H1 (cell line): ENCODE measurements around the gene PRKCH. TPM values are rescaled to one million over a fixed set of nuclear protein-coding genes. Genes with fewer than 3 reads are reported as not detected.

Source experiments
- CTCF ChIA-PET: fragments of 300-600 bp; sonication (Branson Sonifier 250); formaldehyde crosslinking; loops from one replicate; lab custom pipeline; 2021; ENCODE audit not compliant: partially characterized antibody; lab: Charles Lee
- POLR2A ChIA-PET: fragments of 300-600 bp; sonication (Branson Sonifier 250); formaldehyde crosslinking; loops from one replicate; lab custom pipeline; 2021; ENCODE audit warnings: inconsistent platforms; ENCODE audit not compliant: partially characterized antibody; lab: Charles Lee
- DNase-seq, 2 experiments: peaks; one replicate each; pipeline versions ENCODE4 v3.0.0 to v3.0.0-alpha.2; 2010 to 2022; ENCODE audit warnings: low spot score in 2 of 2, low read depth in 1 of 2, mixed read lengths in 1 of 2
- FAIRE-seq: peaks from 2 replicates; lab custom pipeline; 2011; peaks lifted over from hg19 to GRCh38; lab: Jason Lieb, UNC
- H2AFZ ChIP-seq: 2 replicates; pipeline ENCODE4 v1.8.1; 2012; ENCODE audit warnings: low read length, inconsistent platforms
- H2AK5ac ChIP-seq: 2 replicates; pipeline ENCODE4 v1.6.1; 2013; ENCODE audit warnings: low read depth, low read length
- H2BK120ac ChIP-seq: replicated peaks from 2 replicates; pipeline ENCODE3; 2013; ENCODE audit warnings: low read depth, low read length, inconsistent platforms
- H2BK12ac ChIP-seq: 2 replicates; pipeline ENCODE4 v1.6.1; 2013; ENCODE audit warnings: low read depth, low read length
- H2BK15ac ChIP-seq: 2 replicates; pipeline ENCODE4 v1.6.1; 2013; ENCODE audit warnings: low read length
- H2BK20ac ChIP-seq: 2 replicates; pipeline ENCODE4 v1.6.1; 2013; ENCODE audit warnings: low read length
- H2BK5ac ChIP-seq: 2 replicates; pipeline ENCODE4 v1.6.1; 2013; ENCODE audit warnings: low read depth, low read length
- H3K14ac ChIP-seq: 2 replicates; pipeline ENCODE4 v1.6.1; 2013; ENCODE audit warnings: inconsistent platforms; ENCODE audit not compliant: insufficient read length
- H3K18ac ChIP-seq: 2 replicates; pipeline ENCODE4 v1.6.1; 2013; ENCODE audit warnings: low read length; ENCODE audit errors: extremely low read depth
- H3K23ac ChIP-seq: 2 replicates; pipeline ENCODE4 v1.6.1; 2013; ENCODE audit warnings: inconsistent platforms; ENCODE audit not compliant: insufficient read length
- H3K23me2 ChIP-seq: 2 replicates; pipeline ENCODE4 v1.6.1; 2013; ENCODE audit warnings: low read depth, low read length
- H3K27ac ChIP-seq: 2 replicates; pipeline ENCODE4 v1.6.1; 2011; ENCODE audit warnings: low read depth, low read length, inconsistent platforms
- H3K27me3 ChIP-seq, 4 experiments: replicated peaks in 1 of 4; 1 replicate in 1 of 4; 2 replicates in 3 of 4; pipeline versions ENCODE4 v1.6.1 to v1.8.1; 2011 to 2013; ENCODE audit warnings: low read length in 3 of 4, mild to moderate bottlenecking in 3 of 4, inconsistent platforms in 2 of 4, mixed read lengths in 2 of 4, moderate library complexity in 1 of 4; ENCODE audit not compliant: control insufficient read depth in 3 of 4, insufficient read depth in 3 of 4; ENCODE audit errors: extremely low read depth in 1 of 4
- H3K36me3 ChIP-seq, 4 experiments: 2 replicates each; pipeline versions ENCODE4 v1.6.1 to v1.8.1; 2011 to 2013; ENCODE audit warnings: mild to moderate bottlenecking in 4 of 4, low read length in 3 of 4, moderate library complexity in 2 of 4, control low read depth in 1 of 4, inconsistent platforms in 1 of 4; ENCODE audit not compliant: insufficient read depth in 4 of 4, control insufficient read depth in 2 of 4
- H3K4ac ChIP-seq: replicated peaks from 2 replicates; pipeline ENCODE3; 2013; ENCODE audit warnings: low read length, low read depth, mixed read lengths, inconsistent platforms; ENCODE audit not compliant: insufficient read length
- H3K4me1 ChIP-seq, 4 experiments: replicated peaks in 1 of 4; 1 replicate in 1 of 4; 2 replicates in 3 of 4; pipeline versions ENCODE4 v1.6.1 to v1.8.1; 2011 to 2013; ENCODE audit warnings: low read length in 3 of 4, inconsistent platforms in 2 of 4, mixed read lengths in 1 of 4; ENCODE audit not compliant: insufficient read depth in 4 of 4, control insufficient read depth in 3 of 4
- H3K4me2 ChIP-seq, 2 experiments: 2 replicates each; pipeline versions ENCODE4 v1.6.1 to v1.8.1; 2011 to 2013; ENCODE audit warnings: low read depth in 2 of 2, low read length in 2 of 2, control low read depth in 1 of 2, inconsistent platforms in 1 of 2, mild to moderate bottlenecking in 1 of 2; ENCODE audit not compliant: insufficient read depth in 1 of 2
- H3K4me3 ChIP-seq, 4 experiments: fragments of 200-600, 300-600 bp in 1 of 4; sonication (generic), shearing (Covaris generic), sonication (Bioruptor Twin) in 1 of 4; 2 replicates each; pipeline versions ENCODE4 v1.5.1 to v1.8.1; 2011 to 2016; ENCODE audit warnings: low read length in 4 of 4, low read depth in 3 of 4, control low read depth in 2 of 4, inconsistent platforms in 2 of 4, mild to moderate bottlenecking in 2 of 4, mixed read lengths in 1 of 4, moderate library complexity in 1 of 4; ENCODE audit not compliant: insufficient read depth in 2 of 4; ENCODE audit errors: extremely low read depth in 1 of 4
- H3K56ac ChIP-seq: replicated peaks from 2 replicates; pipeline ENCODE3; 2013; ENCODE audit warnings: low read depth, mild to moderate bottlenecking, mixed read lengths, low read length, inconsistent platforms; ENCODE audit not compliant: insufficient read length
- H3K79me1 ChIP-seq: 2 replicates; pipeline ENCODE4 v1.6.1; 2013; ENCODE audit warnings: low read depth, low read length, control low read depth
- H3K79me2 ChIP-seq, 2 experiments: 2 replicates each; pipeline versions ENCODE4 v1.6.1 to v1.8.1; 2012 to 2013; ENCODE audit warnings: low read length in 2 of 2, mild to moderate bottlenecking in 2 of 2, inconsistent platforms in 1 of 2; ENCODE audit not compliant: insufficient read depth in 2 of 2, control insufficient read depth in 1 of 2
- H3K9ac ChIP-seq, 4 experiments: replicated peaks in 1 of 4; 1 replicate in 1 of 4; 2 replicates in 3 of 4; pipeline versions ENCODE4 v1.6.1 to v1.8.1; 2011 to 2013; ENCODE audit warnings: low read depth in 3 of 4, low read length in 3 of 4, control low read depth in 2 of 4, mild to moderate bottlenecking in 2 of 4, moderate library complexity in 2 of 4, inconsistent platforms in 1 of 4; ENCODE audit errors: extremely low read depth in 1 of 4
- H3K9me3 ChIP-seq, 2 experiments: 2 replicates each; pipeline versions ENCODE4 v1.6.1 to v1.8.1; 2012 to 2013; ENCODE audit warnings: mild to moderate bottlenecking in 2 of 2, moderate library complexity in 2 of 2, control low read depth in 1 of 2, inconsistent platforms in 1 of 2, low read depth in 1 of 2, low read length in 1 of 2, mixed read lengths in 1 of 2; ENCODE audit not compliant: insufficient read depth in 2 of 2
- H4K20me1 ChIP-seq, 2 experiments: replicated peaks in 1 of 2; 2 replicates each; pipeline versions ENCODE3 to v1.8.1; 2011 to 2013; ENCODE audit warnings: inconsistent platforms in 2 of 2, low read length in 2 of 2, mild to moderate bottlenecking in 1 of 2; ENCODE audit not compliant: insufficient read depth in 2 of 2, control insufficient read depth in 1 of 2
- H4K5ac ChIP-seq: 2 replicates; pipeline ENCODE4 v1.6.1; 2013; ENCODE audit warnings: low read length, low read depth, mixed read lengths, inconsistent platforms; ENCODE audit not compliant: insufficient read length
- H4K8ac ChIP-seq: 2 replicates; pipeline ENCODE4 v1.8.0; 2013; ENCODE audit warnings: mild to moderate bottlenecking, moderate library complexity, low read length, inconsistent platforms; ENCODE audit not compliant: insufficient read depth; ENCODE audit errors: extremely low read depth
- H4K91ac ChIP-seq: replicated peaks from 2 replicates; pipeline ENCODE3; 2013; ENCODE audit warnings: low read length, mixed read lengths, inconsistent platforms; ENCODE audit not compliant: insufficient read length
- BRCA1 ChIP-seq: IDR thresholded peaks from 2 replicates; pipeline ENCODE4 v1.6.1; 2012; ENCODE audit warnings: low read depth, low read length, improper control_type of control experiment
- CTBP2 ChIP-seq: IDR thresholded peaks from 2 replicates; pipeline ENCODE4 v1.7.0; 2011; ENCODE audit warnings: borderline replicate concordance, mild to moderate bottlenecking, moderate library complexity, mixed read lengths, low read length; ENCODE audit not compliant: insufficient read depth, insufficient read length
- EGR1 ChIP-seq: IDR thresholded peaks from 2 replicates; pipeline ENCODE4 v1.6.1; 2011; ENCODE audit warnings: low read depth, low read length, borderline replicate concordance
- HDAC2 ChIP-seq, 2 experiments: fragments of 300-600 bp in 1 of 2; sonication (generic) in 1 of 2; IDR thresholded peaks; 2 replicates each; pipeline ENCODE4 v1.6.1; 2011 to 2012; ENCODE audit warnings: low read depth in 2 of 2, low read length in 2 of 2, mild to moderate bottlenecking in 2 of 2, moderate library complexity in 2 of 2, borderline replicate concordance in 1 of 2, inconsistent platforms in 1 of 2
- KDM4A ChIP-seq: IDR thresholded peaks from one replicate; pipeline ENCODE4 v1.7.1; 2012; ENCODE audit warnings: low read depth, mild to moderate bottlenecking, moderate library complexity, low read length, inconsistent platforms; ENCODE audit not compliant: severe bottlenecking
- KDM5A ChIP-seq: fragments of 200-600 bp; IDR thresholded peaks from 2 replicates; pipeline ENCODE4 v1.7.1; 2012; ENCODE audit warnings: mild to moderate bottlenecking, low read length, inconsistent platforms, mixed read lengths
- NRF1 ChIP-seq: IDR thresholded peaks from 2 replicates; pipeline ENCODE4 v1.6.1; 2011; ENCODE audit warnings: mild to moderate bottlenecking, low read depth, low read length, improper control_type of control experiment
- PHF8 ChIP-seq: fragments of 200-600 bp; sonication (generic); conservative IDR thresholded peaks from 2 replicates; pipeline ENCODE4 v1.7.1; 2012; ENCODE audit warnings: low read depth, mild to moderate bottlenecking, inconsistent platforms, low read length, moderate library complexity
- RNF2 ChIP-seq: fragments of 200-900, 300-1000 bp; sonication (generic); IDR thresholded peaks from 2 replicates; pipeline ENCODE4 v1.7.1; 2016; ENCODE audit warnings: borderline replicate concordance, low read depth, mild to moderate bottlenecking, antibody characterized with exemption, low read length; ENCODE audit not compliant: poor library complexity, severe bottlenecking; ENCODE audit errors: missing control alignments
- WGBS, 2 experiments: shearing (Covaris generic) in 1 of 2; methylation state at CpG; one replicate each; pipeline versions ENCODE4 v1.1.6 to v1.1.7; 2013 to 2015; ENCODE audit warnings: low lambda C conversion rate in 2 of 2, mixed read lengths in 2 of 2, inconsistent platforms in 1 of 2, low coverage in 1 of 2, missing lambda C conversion rate in 1 of 2; ENCODE audit not compliant: insufficient replicate concordance in 2 of 2, insufficient coverage in 1 of 2, insufficient read length in 1 of 2; ENCODE audit errors: extremely low coverage in 1 of 2, missing lambda C conversion rate in 1 of 2; 5-methylcytosine and 5-hydroxymethylcytosine counted together
- polyA plus RNA-seq, 7 experiments: library from polyadenylated mRNA; depleted of rRNA in 3 of 7; stranded (reverse) in 5 of 7; unstranded in 2 of 7; fragments of >200 nt in 5 of 7; fragments of 200-250 nt in 2 of 7; gene quantifications; 1 replicate in 5 of 7; 2 replicates in 1 of 7; 4 replicates in 1 of 7; pipeline versions ENCODE4 v1.2.1 to v1.2.3, GENCODE V29; 2011 to 2013; ENCODE audit warnings: missing spikeins in 2 of 7, mixed read lengths in 2 of 7
- total RNA-seq: library from RNA; stranded (reverse); fragmentation: NEBNext Ultra II Directional; extraction: Animal tissue kit (Norgen Biotek cat#: 25700); gene quantifications from 2 replicates; pipeline ENCODE4 v1.2.1, GENCODE V29; 2021
- TF ChIP-seq, protein P1 (sequence below): IDR thresholded peaks from 2 replicates; pipeline ENCODE4 v1.6.1; 2012; ENCODE audit warnings: low read length, inconsistent platforms

The PRKCH gene
- total and polyA plus RNA-seq, 2 of the 8 experiments (the other 6 are each of a cell fraction or from before 2014, with no cell fraction given) = 6.4 to 7.0 TPM

GRCh38 chr14:61573321-61573720, 251.9 kb downstream of the PRKCH start:
- Histone ChIP-seq H4K8ac (no peak overlapping the region), H3K23ac (no peak overlapping the region), H3K9ac (no peak overlapping the region), H3K27me3 (peaks cover 0 to 6% (median 2%) of the 10 kb centered on the region in 4 experiments; a peak in 4 of 7 replicates), H2AFZ (no peak overlapping the region), H3K4me1 (peaks cover 3 to 7% (median 7%) of the 10 kb centered on the region in 4 experiments; a peak in 6 of 7 replicates), H4K20me1 (no peaks in the 10 kb centered on the region), H3K56ac (no peak overlapping the region), H4K5ac (no peak overlapping the region), H2BK20ac (no peak overlapping the region), H3K79me1 (no peaks in the 10 kb centered on the region), H4K91ac (no peak overlapping the region), H3K4ac (no peak overlapping the region), H3K79me2 (no peaks in the 10 kb centered on the region), H3K9me3 (no peaks in the 10 kb centered on the region), H3K4me2 (no peak overlapping the region), H2BK5ac (no peak overlapping the region), H3K27ac (no peak overlapping the region), H2BK120ac (no peak overlapping the region), H2AK5ac (no peak overlapping the region), H2BK15ac (no peak overlapping the region), H3K18ac (no peak overlapping the region), H3K36me3 (no peaks in the 10 kb centered on the region), H3K14ac (no peak overlapping the region), H3K4me3 (no peak overlapping the region), H2BK12ac (no peak overlapping the region), H3K23me2 (peaks cover 7% of the 10 kb centered on the region; the same call in 1 of the 2 replicates)
- ChIA-PET CTCF (interaction anchor here (0.8 to 1.8 kb wide), 7 partner anchors 9 to 277 kb away, joined by 3 to 5 read pairs (median 3); no protein-coding TSS in a partner anchor), POLR2A (interaction anchor here (0.6 kb wide), 1 partner anchor 129 kb away, joined by 3 read pairs; no protein-coding TSS in a partner anchor)
- FAIRE-seq (no peak), DNase-seq (no peak)
- 89% methylated on average over 3 of the region's 3 CpGs; no CpG with 5 or more reads in 1 of the 2 experiments for WGBS, 2 experiments
- TF ChIP-seq RNF2 = no peak
- TF ChIP-seq, protein P1, sequence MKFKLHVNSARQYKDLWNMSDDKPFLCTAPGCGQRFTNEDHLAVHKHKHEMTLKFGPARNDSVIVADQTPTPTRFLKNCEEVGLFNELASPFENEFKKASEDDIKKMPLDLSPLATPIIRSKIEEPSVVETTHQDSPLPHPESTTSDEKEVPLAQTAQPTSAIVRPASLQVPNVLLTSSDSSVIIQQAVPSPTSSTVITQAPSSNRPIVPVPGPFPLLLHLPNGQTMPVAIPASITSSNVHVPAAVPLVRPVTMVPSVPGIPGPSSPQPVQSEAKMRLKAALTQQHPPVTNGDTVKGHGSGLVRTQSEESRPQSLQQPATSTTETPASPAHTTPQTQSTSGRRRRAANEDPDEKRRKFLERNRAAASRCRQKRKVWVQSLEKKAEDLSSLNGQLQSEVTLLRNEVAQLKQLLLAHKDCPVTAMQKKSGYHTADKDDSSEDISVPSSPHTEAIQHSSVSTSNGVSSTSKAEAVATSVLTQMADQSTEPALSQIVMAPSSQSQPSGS = no peak
- TF ChIP-seq PHF8 = no peak
- no peak for TF ChIP-seq KDM4A
- TF ChIP-seq KDM5A = no peak
- TF ChIP-seq NRF1 = no peak
- TF ChIP-seq BRCA1 = no peak
- no peak for TF ChIP-seq CTBP2
- no peak for TF ChIP-seq EGR1
- no peak for TF ChIP-seq HDAC2 (IDR thresholded peaks at IDR 0.05; ENCODE audit: borderline replicate concordance in 1 of 2, low read depth in 2 of 2, low read length in 2 of 2)
